C1 segment of cervical spinal cord (tissue), 14 donors: ENCODE measurements around the gene MCHR2.
"Not testable (repeated sequence)": the region's sequence is repeated elsewhere in the genome, so short reads cannot be mapped to it uniquely, and the experiment has no call there.

ENCODE experiments used
- DNase-seq, 14 donors: peaks; one replicate each; lab custom pipeline; 2025; lab: John Stamatoyannopoulos, UW

The MCHR2 gene

GRCh38 chr6:99993533-99994251 is at the start of gene MCHR2:
TSS of gene MCHR2 (minus strand) at chr6:99994223. CDS start at chr6:99956147, 38,076 bp downstream.
- no peak for DNase-seq

- not testable (repeated sequence) for DNase-seq
Measured at GRCh38 chr6:100038546-100038945, 44.5 kb upstream of the MCHR2 start.

- no peak for DNase-seq
Measured at GRCh38 chr6:100035873-100036653, 42.0 kb upstream of the MCHR2 start.

GRCh38 chr6:100023798-100024197 is 29.8 kb upstream of the MCHR2 start:
- no peak for DNase-seq

GRCh38 chr6:100022847-100023246 is 28.8 kb upstream of the MCHR2 start:
- no peak for DNase-seq

- DNase-seq = no peak
Measured at GRCh38 chr6:100008857-100009256, 14.8 kb upstream of the MCHR2 start.

GRCh38 chr6:100001915-100002388 is 7.9 kb upstream of the MCHR2 start:
- DNase-seq = peak in 4 of 14 donors; percentile 2 to 22 (median 12)

- DNase-seq = no peak
Measured at GRCh38 chr6:99997141-99997540, 3.1 kb upstream of the MCHR2 start.

- no peak for DNase-seq
Measured at GRCh38 chr6:99995916-99996315, 1.9 kb upstream of the MCHR2 start.

- no peak for DNase-seq
Measured at GRCh38 chr6:99993146-99993532, 884 bp downstream of the MCHR2 start.

- DNase-seq = no peak
Measured at GRCh38 chr6:99991955-99992354, 2.1 kb downstream of the MCHR2 start.

- no peak for DNase-seq
Measured at GRCh38 chr6:99980741-99981140, 13.3 kb downstream of the MCHR2 start.

- DNase-seq = no peak
Measured at GRCh38 chr6:99979953-99980352, 14.1 kb downstream of the MCHR2 start.

- no peak for DNase-seq
Measured at GRCh38 chr6:99967052-99967451, 27.0 kb downstream of the MCHR2 start.

- DNase-seq = no peak
Measured at GRCh38 chr6:99960027-99960426, 34.0 kb downstream of the MCHR2 start.

GRCh38 chr6:99951016-99951805 is 42.8 kb downstream of the MCHR2 start:
- no peak for DNase-seq

GRCh38 chr6:99946005-99946404 is 48.0 kb downstream of the MCHR2 start:
- DNase-seq = no peak

- no peak for DNase-seq
Measured at GRCh38 chr6:99943846-99944245, 50.2 kb downstream of the MCHR2 start.

GRCh38 chr6:99940582-99940981 is 53.4 kb downstream of the MCHR2 start:
- no peak for DNase-seq

GRCh38 chr6:99933129-99933528 is 60.9 kb downstream of the MCHR2 start:
- no peak for DNase-seq

- DNase-seq = no peak
Measured at GRCh38 chr6:99912657-99913056, 81.4 kb downstream of the MCHR2 start.
